H1 (cell line): ENCODE results near the gene CDH12. TPM values are rescaled to one million over a fixed set of nuclear protein-coding genes. Genes with fewer than 3 reads are reported as not detected.

ENCODE experiments used
- CTCF ChIA-PET: fragments of 300-600 bp; sonication (Branson Sonifier 250); formaldehyde crosslinking; loops from one replicate; lab custom pipeline; 2021; ENCODE audit not compliant: partially characterized antibody; lab: Charles Lee
- POLR2A ChIA-PET: fragments of 300-600 bp; sonication (Branson Sonifier 250); formaldehyde crosslinking; loops from one replicate; lab custom pipeline; 2021; ENCODE audit warnings: inconsistent platforms; ENCODE audit not compliant: partially characterized antibody; lab: Charles Lee
- DNase-seq, 2 experiments: peaks; one replicate each; pipeline versions ENCODE4 v3.0.0 to v3.0.0-alpha.2; 2010 to 2022; ENCODE audit warnings: low spot score in 2 of 2, low read depth in 1 of 2, mixed read lengths in 1 of 2
- FAIRE-seq: peaks from 2 replicates; lab custom pipeline; 2011; peaks lifted over from hg19 to GRCh38; lab: Jason Lieb, UNC
- H2AFZ ChIP-seq: 2 replicates; pipeline ENCODE4 v1.8.1; 2012; ENCODE audit warnings: low read length, inconsistent platforms
- H2AK5ac ChIP-seq: 2 replicates; pipeline ENCODE4 v1.6.1; 2013; ENCODE audit warnings: low read depth, low read length
- H2BK120ac ChIP-seq: replicated peaks from 2 replicates; pipeline ENCODE3; 2013; ENCODE audit warnings: low read depth, low read length, inconsistent platforms
- H2BK12ac ChIP-seq: 2 replicates; pipeline ENCODE4 v1.6.1; 2013; ENCODE audit warnings: low read depth, low read length
- H2BK15ac ChIP-seq: 2 replicates; pipeline ENCODE4 v1.6.1; 2013; ENCODE audit warnings: low read length
- H2BK20ac ChIP-seq: 2 replicates; pipeline ENCODE4 v1.6.1; 2013; ENCODE audit warnings: low read length
- H2BK5ac ChIP-seq: 2 replicates; pipeline ENCODE4 v1.6.1; 2013; ENCODE audit warnings: low read depth, low read length
- H3K14ac ChIP-seq: 2 replicates; pipeline ENCODE4 v1.6.1; 2013; ENCODE audit warnings: inconsistent platforms; ENCODE audit not compliant: insufficient read length
- H3K18ac ChIP-seq: 2 replicates; pipeline ENCODE4 v1.6.1; 2013; ENCODE audit warnings: low read length; ENCODE audit errors: extremely low read depth
- H3K23ac ChIP-seq: 2 replicates; pipeline ENCODE4 v1.6.1; 2013; ENCODE audit warnings: inconsistent platforms; ENCODE audit not compliant: insufficient read length
- H3K23me2 ChIP-seq: 2 replicates; pipeline ENCODE4 v1.6.1; 2013; ENCODE audit warnings: low read depth, low read length
- H3K27ac ChIP-seq: 2 replicates; pipeline ENCODE4 v1.6.1; 2011; ENCODE audit warnings: low read depth, low read length, inconsistent platforms
- H3K27me3 ChIP-seq, 4 experiments: replicated peaks in 1 of 4; 1 replicate in 1 of 4; 2 replicates in 3 of 4; pipeline versions ENCODE4 v1.6.1 to v1.8.1; 2011 to 2013; ENCODE audit warnings: low read length in 3 of 4, mild to moderate bottlenecking in 3 of 4, inconsistent platforms in 2 of 4, mixed read lengths in 2 of 4, moderate library complexity in 1 of 4; ENCODE audit not compliant: control insufficient read depth in 3 of 4, insufficient read depth in 3 of 4; ENCODE audit errors: extremely low read depth in 1 of 4
- H3K36me3 ChIP-seq, 4 experiments: 2 replicates each; pipeline versions ENCODE4 v1.6.1 to v1.8.1; 2011 to 2013; ENCODE audit warnings: mild to moderate bottlenecking in 4 of 4, low read length in 3 of 4, moderate library complexity in 2 of 4, control low read depth in 1 of 4, inconsistent platforms in 1 of 4; ENCODE audit not compliant: insufficient read depth in 4 of 4, control insufficient read depth in 2 of 4
- H3K4ac ChIP-seq: replicated peaks from 2 replicates; pipeline ENCODE3; 2013; ENCODE audit warnings: low read length, low read depth, mixed read lengths, inconsistent platforms; ENCODE audit not compliant: insufficient read length
- H3K4me1 ChIP-seq, 4 experiments: replicated peaks in 1 of 4; 1 replicate in 1 of 4; 2 replicates in 3 of 4; pipeline versions ENCODE4 v1.6.1 to v1.8.1; 2011 to 2013; ENCODE audit warnings: low read length in 3 of 4, inconsistent platforms in 2 of 4, mixed read lengths in 1 of 4; ENCODE audit not compliant: insufficient read depth in 4 of 4, control insufficient read depth in 3 of 4
- H3K4me2 ChIP-seq, 2 experiments: 2 replicates each; pipeline versions ENCODE4 v1.6.1 to v1.8.1; 2011 to 2013; ENCODE audit warnings: low read depth in 2 of 2, low read length in 2 of 2, control low read depth in 1 of 2, inconsistent platforms in 1 of 2, mild to moderate bottlenecking in 1 of 2; ENCODE audit not compliant: insufficient read depth in 1 of 2
- H3K4me3 ChIP-seq, 4 experiments: fragments of 200-600, 300-600 bp in 1 of 4; sonication (generic), shearing (Covaris generic), sonication (Bioruptor Twin) in 1 of 4; 2 replicates each; pipeline versions ENCODE4 v1.5.1 to v1.8.1; 2011 to 2016; ENCODE audit warnings: low read length in 4 of 4, low read depth in 3 of 4, control low read depth in 2 of 4, inconsistent platforms in 2 of 4, mild to moderate bottlenecking in 2 of 4, mixed read lengths in 1 of 4, moderate library complexity in 1 of 4; ENCODE audit not compliant: insufficient read depth in 2 of 4; ENCODE audit errors: extremely low read depth in 1 of 4
- H3K56ac ChIP-seq: replicated peaks from 2 replicates; pipeline ENCODE3; 2013; ENCODE audit warnings: low read depth, mild to moderate bottlenecking, mixed read lengths, low read length, inconsistent platforms; ENCODE audit not compliant: insufficient read length
- H3K79me1 ChIP-seq: 2 replicates; pipeline ENCODE4 v1.6.1; 2013; ENCODE audit warnings: low read depth, low read length, control low read depth
- H3K79me2 ChIP-seq, 2 experiments: 2 replicates each; pipeline versions ENCODE4 v1.6.1 to v1.8.1; 2012 to 2013; ENCODE audit warnings: low read length in 2 of 2, mild to moderate bottlenecking in 2 of 2, inconsistent platforms in 1 of 2; ENCODE audit not compliant: insufficient read depth in 2 of 2, control insufficient read depth in 1 of 2
- H3K9ac ChIP-seq, 4 experiments: replicated peaks in 1 of 4; 1 replicate in 1 of 4; 2 replicates in 3 of 4; pipeline versions ENCODE4 v1.6.1 to v1.8.1; 2011 to 2013; ENCODE audit warnings: low read depth in 3 of 4, low read length in 3 of 4, control low read depth in 2 of 4, mild to moderate bottlenecking in 2 of 4, moderate library complexity in 2 of 4, inconsistent platforms in 1 of 4; ENCODE audit errors: extremely low read depth in 1 of 4
- H3K9me3 ChIP-seq, 2 experiments: 2 replicates each; pipeline versions ENCODE4 v1.6.1 to v1.8.1; 2012 to 2013; ENCODE audit warnings: mild to moderate bottlenecking in 2 of 2, moderate library complexity in 2 of 2, control low read depth in 1 of 2, inconsistent platforms in 1 of 2, low read depth in 1 of 2, low read length in 1 of 2, mixed read lengths in 1 of 2; ENCODE audit not compliant: insufficient read depth in 2 of 2
- H4K20me1 ChIP-seq, 2 experiments: replicated peaks in 1 of 2; 2 replicates each; pipeline versions ENCODE3 to v1.8.1; 2011 to 2013; ENCODE audit warnings: inconsistent platforms in 2 of 2, low read length in 2 of 2, mild to moderate bottlenecking in 1 of 2; ENCODE audit not compliant: insufficient read depth in 2 of 2, control insufficient read depth in 1 of 2
- H4K5ac ChIP-seq: 2 replicates; pipeline ENCODE4 v1.6.1; 2013; ENCODE audit warnings: low read length, low read depth, mixed read lengths, inconsistent platforms; ENCODE audit not compliant: insufficient read length
- H4K8ac ChIP-seq: 2 replicates; pipeline ENCODE4 v1.8.0; 2013; ENCODE audit warnings: mild to moderate bottlenecking, moderate library complexity, low read length, inconsistent platforms; ENCODE audit not compliant: insufficient read depth; ENCODE audit errors: extremely low read depth
- H4K91ac ChIP-seq: replicated peaks from 2 replicates; pipeline ENCODE3; 2013; ENCODE audit warnings: low read length, mixed read lengths, inconsistent platforms; ENCODE audit not compliant: insufficient read length
- CBX5 ChIP-seq: fragments of 300-800, 300-1000 bp; sonication (generic); IDR thresholded peaks from 2 replicates; pipeline ENCODE4 v1.7.1; 2016; ENCODE audit warnings: antibody characterized with exemption, low read length, low read depth
- CHD1 ChIP-seq: IDR thresholded peaks from 2 replicates; pipeline ENCODE4 v1.6.1; 2012; ENCODE audit warnings: low read depth, low read length, improper control_type of control experiment
- CHD2 ChIP-seq: IDR thresholded peaks from 2 replicates; pipeline ENCODE4 v1.6.1; 2012; ENCODE audit warnings: low read length, improper control_type of control experiment
- EGR1 ChIP-seq: IDR thresholded peaks from 2 replicates; pipeline ENCODE4 v1.6.1; 2011; ENCODE audit warnings: low read depth, low read length, borderline replicate concordance
- EP300 ChIP-seq, 2 experiments: IDR thresholded peaks; 1 replicate in 1 of 2; 2 replicates in 1 of 2; pipeline ENCODE4 v1.6.1; 2011 to 2012; ENCODE audit warnings: low read depth in 2 of 2, low read length in 2 of 2, mild to moderate bottlenecking in 2 of 2, borderline replicate concordance in 1 of 2, inconsistent platforms in 1 of 2, moderate library complexity in 1 of 2
- FOSL1 ChIP-seq: IDR thresholded peaks from 2 replicates; pipeline ENCODE4 v1.6.1; 2011; ENCODE audit warnings: mild to moderate bottlenecking, low read depth, low read length, moderate library complexity; ENCODE audit not compliant: insufficient read depth
- HDAC6 ChIP-seq: IDR thresholded peaks from one replicate; pipeline ENCODE4 v1.7.1; 2012; ENCODE audit warnings: low read depth, mild to moderate bottlenecking, inconsistent platforms, low read length, moderate library complexity
- JUN ChIP-seq: IDR thresholded peaks from 2 replicates; pipeline ENCODE4 v1.6.1; 2011; ENCODE audit warnings: low read depth, mild to moderate bottlenecking, improper control_type of control experiment, low read length
- MAX ChIP-seq: IDR thresholded peaks from 2 replicates; pipeline ENCODE4 v1.6.1; 2012; ENCODE audit warnings: inconsistent platforms
- RAD21 ChIP-seq, 2 experiments: IDR thresholded peaks in 1 of 2; conservative IDR thresholded peaks in 1 of 2; 2 replicates each; pipeline ENCODE4 v1.6.1; 2011; ENCODE audit warnings: low read depth in 2 of 2, low read length in 2 of 2, improper control_type of control experiment in 1 of 2, inconsistent platforms in 1 of 2, mild to moderate bottlenecking in 1 of 2, moderate library complexity in 1 of 2
- SP1 ChIP-seq: IDR thresholded peaks from 2 replicates; pipeline ENCODE4 v1.6.1; 2011; ENCODE audit warnings: low read depth, low read length
- SUZ12 ChIP-seq: fragments of 200-600 bp; sonication (generic); IDR thresholded peaks from 2 replicates; pipeline ENCODE4 v1.6.1; 2012; ENCODE audit warnings: mild to moderate bottlenecking, inconsistent platforms, low read length, moderate library complexity, mixed read lengths
- TAF1 ChIP-seq: IDR thresholded peaks from 2 replicates; pipeline ENCODE4 v1.6.1; 2011; ENCODE audit warnings: mild to moderate bottlenecking, low read depth, low read length
- TBP ChIP-seq: IDR thresholded peaks from 2 replicates; pipeline ENCODE4 v1.6.1; 2011; ENCODE audit warnings: low read depth, low read length, improper control_type of control experiment
- ZNF274 ChIP-seq: IDR thresholded peaks from 2 replicates; pipeline ENCODE4 v1.7.0; 2012; ENCODE audit warnings: low read length, borderline replicate concordance; ENCODE audit errors: extremely low read depth
- WGBS, 2 experiments: shearing (Covaris generic) in 1 of 2; methylation state at CpG; one replicate each; pipeline versions ENCODE4 v1.1.6 to v1.1.7; 2013 to 2015; ENCODE audit warnings: low lambda C conversion rate in 2 of 2, mixed read lengths in 2 of 2, inconsistent platforms in 1 of 2, low coverage in 1 of 2, missing lambda C conversion rate in 1 of 2; ENCODE audit not compliant: insufficient replicate concordance in 2 of 2, insufficient coverage in 1 of 2, insufficient read length in 1 of 2; ENCODE audit errors: extremely low coverage in 1 of 2, missing lambda C conversion rate in 1 of 2; 5-methylcytosine and 5-hydroxymethylcytosine counted together
- polyA plus RNA-seq, 7 experiments: library from polyadenylated mRNA; depleted of rRNA in 3 of 7; stranded (reverse) in 5 of 7; unstranded in 2 of 7; fragments of >200 nt in 5 of 7; fragments of 200-250 nt in 2 of 7; gene quantifications; 1 replicate in 5 of 7; 2 replicates in 1 of 7; 4 replicates in 1 of 7; pipeline versions ENCODE4 v1.2.1 to v1.2.3, GENCODE V29; 2011 to 2013; ENCODE audit warnings: missing spikeins in 2 of 7, mixed read lengths in 2 of 7
- total RNA-seq: library from RNA; stranded (reverse); fragmentation: NEBNext Ultra II Directional; extraction: Animal tissue kit (Norgen Biotek cat#: 25700); gene quantifications from 2 replicates; pipeline ENCODE4 v1.2.1, GENCODE V29; 2021

CDH12 gene
- total and polyA plus RNA-seq, 2 of the 8 experiments (the other 6 are each of a cell fraction or from before 2014, with no cell fraction given) = 0.03 TPM; not detected in 1

GRCh38 chr5:22751536-22751935 lies 101.6 kb downstream of the CDH12 start:
- no peak for DNase-seq
- H4K20me1 ChIP-seq = no peaks in the 10 kb centered on the region
- TF ChIP-seq SP1 = no peak
- TF ChIP-seq SUZ12 = no peak
- TF ChIP-seq FOSL1 = no peak
- no peak for TF ChIP-seq RAD21 (IDR thresholded peaks at IDR 0.05 in 1 of 2, conservative IDR thresholded peaks at IDR 0.05 in 1 of 2; ENCODE audit: low read depth in 2 of 2, low read length in 2 of 2)
- no peak for TF ChIP-seq HDAC6
- no peak for TF ChIP-seq TBP
- TF ChIP-seq CBX5 = no peak
- TF ChIP-seq JUN = no peak
- no peak for TF ChIP-seq EGR1
- no peak for TF ChIP-seq CHD1
- no peak for TF ChIP-seq ZNF274
- no peak for TF ChIP-seq MAX
- no peak for TF ChIP-seq TAF1
- no peak for TF ChIP-seq CHD2
- no peak for TF ChIP-seq EP300 (IDR thresholded peaks at IDR 0.05; ENCODE audit: borderline replicate concordance in 1 of 2, low read depth in 2 of 2, low read length in 2 of 2)

More at GRCh38 chr5:22751536-22751935, 101.6 kb downstream of the CDH12 start:
- Histone ChIP-seq H3K9ac (no peak overlapping the region), H3K36me3 (no peaks in the 10 kb centered on the region), H2BK20ac (no peak overlapping the region), H2BK12ac (no peak overlapping the region), H3K79me2 (no peaks in the 10 kb centered on the region), H3K4me2 (no peak overlapping the region), H4K8ac (no peak overlapping the region), H2BK5ac (no peak overlapping the region), H3K9me3 (no peaks in the 10 kb centered on the region), H3K18ac (no peak overlapping the region), H3K4me3 (no peak overlapping the region), H3K23me2 (no peaks in the 10 kb centered on the region), H2AK5ac (no peak overlapping the region), H4K91ac (no peak overlapping the region), H3K27ac (no peak overlapping the region), H3K56ac (no peak overlapping the region), H3K27me3 (no peaks in the 10 kb centered on the region), H3K4ac (no peak overlapping the region), H2AFZ (no peak overlapping the region), H3K23ac (no peak overlapping the region), H2BK120ac (no peak overlapping the region), H3K79me1 (no peaks in the 10 kb centered on the region), H4K5ac (no peak overlapping the region), H3K14ac (no peak overlapping the region), H3K4me1 (no peaks in the 10 kb centered on the region), H2BK15ac (no peak overlapping the region)
- 96% methylated on average over 4 of the region's 4 CpGs; no CpG with 5 or more reads in 1 of the 2 experiments for WGBS, 2 experiments
- POLR2A ChIA-PET = no interaction called here
- CTCF ChIA-PET = interaction anchor here (0.7 kb wide), 1 partner anchor 755 kb away, joined by 3 read pairs; no protein-coding TSS in a partner anchor
- no peak for FAIRE-seq
